Mononuclear cell (primary cell): ENCODE data around the gene IGF1R. TPM values are rescaled to one million over a fixed set of nuclear protein-coding genes. Genes with fewer than 3 reads are reported as not detected.

Source experiments
- H3K27me3 ChIP-seq: 2 replicates; pipeline ENCODE4 v1.6.0; 2011; ENCODE audit warnings: low read length, control low read depth; ENCODE audit not compliant: insufficient read depth
- H3K4me1 ChIP-seq: 2 replicates; pipeline ENCODE4 v1.5.1; 2011; ENCODE audit warnings: mild to moderate bottlenecking, low read length, control low read depth; ENCODE audit not compliant: insufficient read depth
- H3K4me3 ChIP-seq: 2 replicates; pipeline ENCODE4 v1.5.1; 2011; ENCODE audit warnings: mild to moderate bottlenecking, low read length, moderate library complexity
- H3K9me3 ChIP-seq: 2 replicates; pipeline ENCODE4 v1.5.1; 2011; ENCODE audit warnings: low read depth, mild to moderate bottlenecking, control low read depth, low read length
- total RNA-seq: library from RNA; depleted of rRNA; stranded (reverse); fragments of >200 nt; gene quantifications from one replicate; pipeline ENCODE4 v1.2.3, GENCODE V29; 2012

Gene IGF1R
- total RNA-seq, 1 donor = 23.5 TPM

DNA sequence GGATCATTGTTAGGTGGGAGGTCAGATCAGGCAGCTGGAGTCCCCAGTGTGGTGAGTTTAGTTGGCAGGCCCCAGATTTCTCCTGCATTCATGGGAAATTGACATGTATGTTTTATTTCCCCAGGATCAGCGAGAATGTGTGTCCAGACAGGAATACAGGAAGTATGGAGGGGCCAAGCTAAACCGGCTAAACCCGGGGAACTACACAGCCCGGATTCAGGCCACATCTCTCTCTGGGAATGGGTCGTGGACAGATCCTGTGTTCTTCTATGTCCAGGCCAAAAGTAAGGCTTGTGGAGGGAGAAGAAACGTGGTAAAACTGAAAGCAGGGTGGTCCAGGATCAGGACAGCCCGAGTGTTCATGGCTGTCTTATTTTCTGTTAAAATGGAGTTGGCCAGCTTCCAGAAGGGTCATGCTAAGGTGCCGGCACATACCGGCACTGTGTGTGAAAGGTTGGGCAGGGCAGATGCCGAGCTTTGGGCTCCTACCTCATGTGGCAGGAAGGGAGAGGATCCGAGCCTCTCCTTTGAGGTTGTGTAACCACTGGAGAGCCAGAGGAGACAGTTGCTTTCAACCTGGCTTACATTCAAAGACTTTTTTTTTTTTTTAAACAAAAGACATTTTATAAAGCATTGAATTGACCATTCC, 276.2 kb downstream of the IGF1R start:
- Histone ChIP-seq H3K4me1 (no peaks in the 10 kb centered on the region), H3K27me3 (no peaks in the 10 kb centered on the region), H3K4me3 (no peak overlapping the region), H3K9me3 (no peaks in the 10 kb centered on the region)

DNA sequence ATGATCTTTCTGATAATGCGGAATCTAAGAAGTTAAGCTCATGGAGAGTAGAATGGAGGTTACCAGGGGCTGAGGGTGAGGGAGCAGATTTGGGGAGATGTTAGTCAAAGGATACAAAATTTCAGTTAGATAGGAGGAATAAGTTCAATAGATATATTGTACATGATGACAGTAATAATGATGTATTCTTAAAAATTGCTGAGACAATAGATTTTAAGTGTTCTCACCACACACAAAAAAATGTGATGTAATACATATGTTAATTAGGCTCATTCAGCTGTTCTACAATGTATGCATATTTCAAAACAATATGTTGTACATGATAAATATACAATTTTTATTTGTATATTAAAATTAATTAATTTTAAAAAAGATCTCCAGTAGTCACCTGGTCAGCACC, 277.9 kb downstream of the IGF1R start:
- Histone ChIP-seq H3K9me3 (no peaks in the 10 kb centered on the region), H3K27me3 (no peaks in the 10 kb centered on the region), H3K4me3 (no peak overlapping the region), H3K4me1 (no peaks in the 10 kb centered on the region)

- Histone ChIP-seq H3K4me1 (no peaks in the 10 kb centered on the region), H3K9me3 (no peaks in the 10 kb centered on the region), H3K27me3 (no peaks in the 10 kb centered on the region), H3K4me3 (no peak overlapping the region)
Observed at GRCh38 chr15:98927022-98927421, 278.7 kb downstream of the IGF1R start.

DNA sequence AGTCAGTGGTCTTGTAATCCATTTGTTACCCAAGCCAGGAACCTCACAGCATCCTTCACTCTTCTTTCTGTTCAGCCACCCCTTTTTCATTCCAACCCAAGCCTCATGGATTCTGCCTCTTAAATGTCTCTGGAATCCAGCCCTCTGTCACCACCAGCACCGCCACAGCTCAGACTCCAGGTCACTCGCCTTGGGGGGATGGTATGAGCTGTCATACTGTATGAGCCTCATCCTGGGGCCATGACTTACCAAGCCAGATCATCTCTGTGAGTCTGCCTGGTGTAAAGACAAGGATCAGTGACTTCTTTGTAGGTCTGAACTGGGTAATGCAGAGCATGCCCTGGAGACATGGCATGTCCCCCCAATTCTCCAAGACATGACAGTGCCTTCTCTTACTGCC, 279.7 kb downstream of the IGF1R start:
- H3K9me3 ChIP-seq = no peaks in the 10 kb centered on the region

GRCh38 chr15:98930576-98930975, 282.2 kb downstream of the IGF1R start:
- no peaks in the 10 kb centered on the region for H3K27me3 ChIP-seq
- H3K9me3 ChIP-seq = no peaks in the 10 kb centered on the region
- H3K4me1 ChIP-seq = no peaks in the 10 kb centered on the region
- no peak overlapping the region for H3K4me3 ChIP-seq

More for the DNA sequence above, 279.7 kb downstream of the IGF1R start:
- H3K4me1 ChIP-seq = no peaks in the 10 kb centered on the region
- no peak overlapping the region for H3K4me3 ChIP-seq
- no peaks in the 10 kb centered on the region for H3K27me3 ChIP-seq

DNA sequence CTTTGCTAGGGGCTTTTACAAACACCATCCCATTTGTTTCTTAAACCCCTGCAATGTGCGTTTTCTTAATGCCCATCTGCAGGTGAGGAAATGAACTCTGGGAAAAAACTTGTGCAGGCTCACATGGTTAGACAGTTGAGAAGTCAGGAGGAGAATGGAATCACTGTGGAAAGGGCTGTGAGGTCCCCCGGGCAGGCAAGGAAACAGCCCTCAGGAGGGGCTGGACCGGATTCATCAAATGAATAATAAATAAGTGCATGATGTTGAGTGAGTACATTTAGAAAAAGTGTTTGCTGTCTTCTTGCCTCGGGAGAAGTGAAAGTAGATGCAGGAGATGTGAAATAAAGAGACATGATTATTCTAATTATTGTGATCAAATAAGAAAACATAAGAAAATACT, 282.7 kb downstream of the IGF1R start:
- H3K9me3 ChIP-seq = no peaks in the 10 kb centered on the region
- no peak overlapping the region for H3K4me3 ChIP-seq
- no peaks in the 10 kb centered on the region for H3K4me1 ChIP-seq
- H3K27me3 ChIP-seq = no peaks in the 10 kb centered on the region

DNA sequence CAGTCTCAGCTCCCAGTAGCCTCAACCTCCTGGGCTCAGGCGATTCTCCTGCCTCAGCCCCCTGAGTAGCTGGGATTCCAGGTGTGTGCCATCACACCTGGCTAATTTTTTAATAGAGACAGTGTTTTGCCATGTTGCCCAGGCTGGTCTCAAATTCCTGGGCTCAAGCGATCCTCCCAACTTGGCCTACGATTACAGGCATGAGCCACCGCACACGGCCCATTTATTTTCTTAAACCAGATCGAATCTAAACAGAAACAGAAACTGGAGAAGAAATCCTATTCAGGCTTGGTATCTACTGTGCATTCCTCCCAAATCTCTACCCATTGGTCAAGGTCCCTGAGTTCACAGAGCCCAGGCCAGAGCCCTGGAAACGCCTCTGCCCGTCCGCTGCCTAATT, 285.1 kb downstream of the IGF1R start:
- Histone ChIP-seq H3K27me3 (no peaks in the 10 kb centered on the region), H3K9me3 (no peaks in the 10 kb centered on the region), H3K4me1 (no peaks in the 10 kb centered on the region), H3K4me3 (no peak overlapping the region)

- Histone ChIP-seq H3K4me1 (no peaks in the 10 kb centered on the region), H3K27me3 (no peaks in the 10 kb centered on the region), H3K9me3 (no peaks in the 10 kb centered on the region), H3K4me3 (no peak overlapping the region)
Observed at GRCh38 chr15:98935736-98936135, 287.4 kb downstream of the IGF1R start.

DNA sequence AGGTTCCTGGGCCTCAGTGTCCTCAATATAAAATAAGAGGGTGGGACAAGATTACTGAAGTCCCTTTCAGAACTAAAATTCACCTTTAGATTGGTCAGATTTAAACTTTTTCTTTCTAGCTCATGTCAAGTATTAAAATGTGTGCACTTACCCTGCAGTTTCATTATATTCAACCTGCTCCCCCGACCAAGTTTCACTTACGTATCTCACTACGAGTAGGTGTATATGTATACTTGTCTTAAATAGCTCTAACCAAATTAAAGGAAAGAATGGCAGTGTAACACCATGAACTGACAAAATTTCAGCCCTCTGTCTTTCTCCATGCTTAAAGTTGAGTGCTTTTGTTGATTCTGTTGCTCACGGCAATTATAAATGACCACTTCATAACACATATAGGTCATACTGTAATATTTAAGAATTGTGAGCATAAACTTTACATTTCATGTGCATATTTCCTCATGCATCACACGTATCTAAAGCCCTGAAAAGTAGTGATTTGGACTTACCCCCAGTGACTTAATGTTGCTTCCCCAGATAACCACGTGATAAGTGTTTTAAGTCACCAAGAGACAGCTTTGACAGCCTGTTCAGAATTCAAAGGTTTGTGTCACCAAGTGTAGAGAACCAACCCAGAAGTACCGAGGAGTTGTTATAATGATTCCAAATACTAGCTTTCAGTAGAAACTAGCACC, 289.2 kb downstream of the IGF1R start:
- Histone ChIP-seq H3K27me3 (no peaks in the 10 kb centered on the region), H3K4me1 (no peaks in the 10 kb centered on the region), H3K9me3 (no peaks in the 10 kb centered on the region), H3K4me3 (no peak overlapping the region)

GRCh38 chr15:98938105-98938417, 289.7 kb downstream of the IGF1R start:
- no peaks in the 10 kb centered on the region for H3K4me1 ChIP-seq

GRCh38 chr15:98938799-98939198, 290.5 kb downstream of the IGF1R start:
- Histone ChIP-seq H3K9me3 (no peaks in the 10 kb centered on the region), H3K4me3 (no peak overlapping the region), H3K4me1 (no peaks in the 10 kb centered on the region), H3K27me3 (no peaks in the 10 kb centered on the region)

More at GRCh38 chr15:98938105-98938417, 289.7 kb downstream of the IGF1R start:
- no peaks in the 10 kb centered on the region for H3K9me3 ChIP-seq
- no peaks in the 10 kb centered on the region for H3K27me3 ChIP-seq
- no peak overlapping the region for H3K4me3 ChIP-seq

DNA sequence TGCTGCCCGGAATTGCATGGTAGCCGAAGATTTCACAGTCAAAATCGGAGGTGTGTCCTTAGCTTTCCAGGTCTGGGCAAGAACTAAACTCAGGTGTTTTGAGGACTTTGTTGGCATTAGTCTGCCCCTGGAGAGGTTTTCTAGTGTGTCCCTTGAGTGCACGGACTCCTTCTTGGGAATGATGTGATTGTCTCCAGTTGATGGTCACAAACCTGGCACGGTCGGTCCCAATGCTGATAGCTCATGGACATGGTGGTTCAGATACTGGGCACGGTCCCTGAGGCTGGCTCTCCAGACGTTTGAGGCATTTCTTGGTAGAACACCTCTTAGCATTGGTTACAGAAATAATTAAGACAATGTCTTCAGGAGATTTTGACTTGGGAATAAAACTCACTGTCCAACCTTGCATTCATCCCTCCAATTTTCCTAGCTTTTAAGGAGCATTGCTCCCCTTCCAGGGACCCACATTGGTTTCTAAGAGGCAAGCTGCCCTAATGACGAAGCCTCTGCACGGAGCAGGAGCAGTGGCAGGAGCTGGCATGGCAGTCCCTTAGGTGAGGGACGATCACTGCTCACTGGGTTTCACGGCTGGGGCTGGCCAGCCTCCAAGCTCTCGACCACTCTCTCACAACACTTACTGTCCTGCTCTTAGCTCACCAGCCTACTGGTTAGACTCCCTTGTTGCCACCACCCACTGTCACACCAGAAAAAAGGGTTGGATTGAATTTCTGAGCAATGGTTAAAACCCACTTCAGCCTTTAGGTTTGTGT, 291.2 kb downstream of the IGF1R start:
- Histone ChIP-seq H3K27me3 (no peaks in the 10 kb centered on the region), H3K9me3 (no peaks in the 10 kb centered on the region), H3K4me3 (no peak overlapping the region), H3K4me1 (no peaks in the 10 kb centered on the region)

DNA sequence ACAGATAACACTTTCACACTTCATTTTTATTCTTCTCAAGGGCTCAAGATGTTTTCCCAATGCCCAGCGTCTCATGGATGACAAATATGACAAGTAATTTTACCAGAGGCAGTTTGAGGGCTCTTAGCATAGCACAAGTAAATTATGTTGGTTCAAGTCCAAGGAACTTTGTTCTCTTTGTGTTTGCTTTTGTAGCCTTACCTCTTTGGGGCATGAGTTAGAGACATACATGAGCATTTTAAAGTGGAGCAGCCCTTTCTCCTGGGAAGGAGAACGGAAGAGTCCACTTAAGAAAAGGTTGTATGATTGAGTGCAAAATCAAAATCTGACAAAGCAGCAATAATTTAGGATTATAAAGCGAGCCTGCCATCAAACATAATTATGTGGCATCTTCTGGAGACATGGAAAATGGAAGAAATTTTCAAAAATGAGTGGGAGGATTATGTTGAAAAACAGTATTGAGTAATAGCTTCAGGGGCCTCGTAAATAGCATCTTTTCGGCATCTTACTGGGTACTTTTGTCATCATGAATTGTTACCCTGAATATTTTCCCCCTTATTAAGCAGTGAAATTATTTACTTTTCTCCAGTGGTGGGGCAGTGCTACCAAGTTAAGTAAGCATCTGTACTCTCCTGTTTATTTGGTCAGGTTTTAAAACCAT, 293.4 kb downstream of the IGF1R start:
- Histone ChIP-seq H3K4me3 (no peak overlapping the region), H3K4me1 (no peaks in the 10 kb centered on the region), H3K9me3 (no peaks in the 10 kb centered on the region)

GRCh38 chr15:98942431-98942830, 294.1 kb downstream of the IGF1R start:
- no peak overlapping the region for H3K4me3 ChIP-seq
- H3K27me3 ChIP-seq = no peaks in the 10 kb centered on the region
- H3K4me1 ChIP-seq = no peaks in the 10 kb centered on the region
- no peaks in the 10 kb centered on the region for H3K9me3 ChIP-seq

More for the DNA sequence above, 293.4 kb downstream of the IGF1R start:
- H3K27me3 ChIP-seq = no peaks in the 10 kb centered on the region

- Histone ChIP-seq H3K4me3 (no peak overlapping the region), H3K27me3 (no peaks in the 10 kb centered on the region), H3K4me1 (no peaks in the 10 kb centered on the region), H3K9me3 (no peaks in the 10 kb centered on the region)
Observed at GRCh38 chr15:98943051-98943508, 294.7 kb downstream of the IGF1R start.
